Fibroblast of pulmonary artery (primary cell): ENCODE data around the gene PTGR3.

Source experiments
- DNase-seq: peaks from one replicate; pipeline ENCODE4 v3.0.0-alpha.2; 2010; ENCODE audit warnings: low read depth
- H3K4me3 ChIP-seq: replicated peaks from 2 replicates; pipeline ENCODE4 v1.5.1; 2011; ENCODE audit warnings: low read depth, mild to moderate bottlenecking, control low read depth, low read length, moderate library complexity
- CTCF ChIP-seq: IDR thresholded peaks from 2 replicates; pipeline ENCODE4 v1.5.1; 2011; ENCODE audit warnings: mild to moderate bottlenecking, control low read depth, low read length, inconsistent platforms; ENCODE audit errors: missing control alignments

PTGR3 gene

GRCh38 chr18:75215663-75216062 is 6.7 kb upstream of the PTGR3 start:
- H3K4me3 ChIP-seq: no peak overlapping the region
- TF ChIP-seq CTCF: no peak

GRCh38 chr18:75214766-75215510 is 6.0 kb upstream of the PTGR3 start:
- H3K4me3 ChIP-seq: no peak overlapping the region
- DNase-seq: no peak
- no peak for TF ChIP-seq CTCF

More at GRCh38 chr18:75215663-75216062, 6.7 kb upstream of the PTGR3 start:
- no peak for DNase-seq

GRCh38 chr18:75214332-75214690 is 5.4 kb upstream of the PTGR3 start:
- H3K4me3 ChIP-seq: no peak overlapping the region
- no peak for TF ChIP-seq CTCF
- DNase-seq: no peak

- TF ChIP-seq CTCF: no peak
- no peak overlapping the region for H3K4me3 ChIP-seq
- DNase-seq: peak; percentile 46
Measured at GRCh38 chr18:75213611-75214331, 4.8 kb upstream of the PTGR3 start.

- H3K4me3 ChIP-seq: peak overlapping the region; percentile 62
- DNase-seq: no peak
- TF ChIP-seq CTCF: no peak
Measured at GRCh38 chr18:75212751-75213090, 3.8 kb upstream of the PTGR3 start.

GRCh38 chr18:75211953-75212750 is 3.2 kb upstream of the PTGR3 start:
- no peak for TF ChIP-seq CTCF
- DNase-seq: no peak
- peak overlapping the region; percentile 62 for H3K4me3 ChIP-seq
